Neuronal stem cell (in vitro differentiated cells): Measurements from ENCODE around the gene DNAH9.

Source experiments
- DNase-seq: peaks from one replicate; pipeline ENCODE4 v3.0.0-alpha.2; 2013; ENCODE audit warnings: low spot score
- H2AFZ ChIP-seq: one replicate; pipeline ENCODE4 v1.6.1; 2013; ENCODE audit warnings: mild to moderate bottlenecking, low read length, inconsistent platforms
- H2AK5ac ChIP-seq: 2 replicates; pipeline ENCODE4 v1.6.1; 2013; ENCODE audit warnings: low read depth, mild to moderate bottlenecking, inconsistent platforms, low read length, moderate library complexity, mixed read lengths
- H2BK120ac ChIP-seq: 2 replicates; pipeline ENCODE4 v1.6.1; 2013; ENCODE audit warnings: low read depth, mild to moderate bottlenecking, inconsistent platforms, low read length, moderate library complexity, mixed read lengths
- H2BK12ac ChIP-seq: one replicate; pipeline ENCODE4 v1.6.1; 2013; ENCODE audit warnings: low read length, inconsistent platforms
- H2BK15ac ChIP-seq: 2 replicates; pipeline ENCODE4 v1.6.1; 2013; ENCODE audit warnings: mild to moderate bottlenecking, low read length, inconsistent platforms, mixed read lengths
- H2BK5ac ChIP-seq: one replicate; pipeline ENCODE4 v1.6.1; 2013; ENCODE audit warnings: inconsistent platforms, mild to moderate bottlenecking, low read length, moderate library complexity
- H3K14ac ChIP-seq: one replicate; pipeline ENCODE4 v1.6.1; 2013; ENCODE audit warnings: low read length, inconsistent platforms
- H3K18ac ChIP-seq: 2 replicates; pipeline ENCODE4 v1.6.1; 2013; ENCODE audit warnings: low read length, inconsistent platforms
- H3K23ac ChIP-seq: 2 replicates; pipeline ENCODE4 v1.6.1; 2013; ENCODE audit warnings: low read depth, mild to moderate bottlenecking, mixed read lengths, low read length, inconsistent platforms; ENCODE audit not compliant: poor library complexity
- H3K27ac ChIP-seq: replicated peaks from 3 replicates; pipeline ENCODE4 v1.5.1; 2013; ENCODE audit warnings: low read length, inconsistent platforms
- H3K27me3 ChIP-seq, 3 experiments: 2 replicates each; pipeline ENCODE4 v1.6.1; 2013; ENCODE audit warnings: low read length in 3 of 3, mild to moderate bottlenecking in 2 of 3, inconsistent platforms in 1 of 3, low read depth in 1 of 3, mixed read lengths in 1 of 3, moderate library complexity in 1 of 3; ENCODE audit not compliant: control insufficient read depth in 3 of 3, insufficient read depth in 3 of 3
- H3K36me3 ChIP-seq, 2 donors: replicated peaks in 1 of 2; 2 replicates each; pipeline ENCODE4 v1.6.1; 2013; ENCODE audit warnings: low read length in 2 of 2; ENCODE audit not compliant: control insufficient read depth in 2 of 2, insufficient read depth in 2 of 2
- H3K4ac ChIP-seq: 2 replicates; pipeline ENCODE4 v1.6.1; 2013; ENCODE audit warnings: inconsistent platforms, mild to moderate bottlenecking, low read length, moderate library complexity
- H3K4me1 ChIP-seq, 2 donors: 1 replicate in 1 of 2; 2 replicates in 1 of 2; pipeline ENCODE4 v1.6.1; 2013; ENCODE audit warnings: low read length in 2 of 2, low read depth in 1 of 2; ENCODE audit not compliant: control insufficient read depth in 2 of 2, insufficient read depth in 1 of 2
- H3K4me2 ChIP-seq: one replicate; pipeline ENCODE4 v1.6.1; 2013; ENCODE audit warnings: mild to moderate bottlenecking, low read length, inconsistent platforms; ENCODE audit not compliant: insufficient read depth, poor library complexity, severe bottlenecking
- H3K4me3 ChIP-seq, 2 donors: 2 replicates each; pipeline ENCODE4 v1.5.1; 2013; ENCODE audit warnings: low read length in 2 of 2, mild to moderate bottlenecking in 2 of 2, inconsistent platforms in 1 of 2, moderate library complexity in 1 of 2
- H3K79me1 ChIP-seq: one replicate; pipeline ENCODE4 v1.6.1; 2013; ENCODE audit warnings: low read depth, mild to moderate bottlenecking, inconsistent platforms, low read length, moderate library complexity
- H3K9ac ChIP-seq: one replicate; pipeline ENCODE4 v1.6.1; 2013; ENCODE audit warnings: mild to moderate bottlenecking, low read depth, low read length, inconsistent platforms; ENCODE audit not compliant: poor library complexity
- H3K9me3 ChIP-seq, 2 donors: replicated peaks in 1 of 2; 2 replicates each; pipeline versions ENCODE3 to v1.6.1; 2013; ENCODE audit warnings: low read length in 2 of 2, mild to moderate bottlenecking in 2 of 2, inconsistent platforms in 1 of 2, low read depth in 1 of 2, mixed read lengths in 1 of 2, moderate library complexity in 1 of 2; ENCODE audit not compliant: control insufficient read depth in 2 of 2, insufficient read depth in 1 of 2
- H4K8ac ChIP-seq: one replicate; pipeline ENCODE4 v1.6.1; 2013; ENCODE audit warnings: low read depth, mild to moderate bottlenecking, inconsistent platforms, low read length, moderate library complexity
- H4K91ac ChIP-seq: one replicate; pipeline ENCODE4 v1.6.1; 2013; ENCODE audit warnings: low read length, low read depth, mild to moderate bottlenecking, inconsistent platforms; ENCODE audit not compliant: poor library complexity
- WGBS, 2 donors: extraction: QIAGEN DNeasy Blood & Tissue Kit; methylation state at CpG; one replicate each; pipeline ENCODE4 v1.1.7; 2013; ENCODE audit warnings: missing lambda C conversion rate in 2 of 2, mixed read lengths in 1 of 2; ENCODE audit not compliant: insufficient read length in 2 of 2, insufficient replicate concordance in 1 of 2; ENCODE audit errors: extremely low coverage in 2 of 2; 5-methylcytosine and 5-hydroxymethylcytosine counted together

DNAH9 gene

DNA sequence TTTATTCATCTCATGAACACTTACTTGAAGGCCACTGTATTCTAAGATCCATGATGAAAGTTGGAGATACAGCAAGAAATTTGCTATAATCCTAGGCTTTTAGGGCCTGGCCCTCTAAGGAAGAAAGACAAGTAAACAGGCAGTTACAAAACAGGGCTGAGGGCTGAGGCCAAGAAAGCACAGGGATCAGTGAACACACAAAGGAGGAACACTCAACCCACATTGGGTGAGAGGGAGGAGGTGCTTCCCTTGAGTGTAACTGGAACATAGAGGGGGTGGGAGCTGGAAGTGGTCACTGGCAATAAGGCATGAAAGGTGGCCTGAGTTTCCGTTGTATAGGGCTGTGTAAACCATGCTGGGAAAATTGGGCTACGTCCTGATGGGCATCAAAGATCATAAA, 286.8 kb downstream of the DNAH9 start:
- no peak for DNase-seq
- no peak overlapping the region for H2AFZ ChIP-seq

GRCh38 chr17:11889266-11889665, 291.0 kb downstream of the DNAH9 start:
- no CpG with 5 or more reads among the region's 5 CpGs for WGBS, 2 donors

More for the DNA sequence above, 286.8 kb downstream of the DNAH9 start:
- no CpG with 5 or more reads among the region's 2 CpGs for WGBS, 2 donors
- Histone ChIP-seq H3K27me3 (no peaks in the 10 kb centered on the region), H3K9me3 (no peaks in the 10 kb centered on the region), H3K14ac (no peak overlapping the region), H3K4ac (no peak overlapping the region), H3K79me1 (no peaks in the 10 kb centered on the region), H4K8ac (no peak overlapping the region), H3K27ac (no peak overlapping the region), H2BK15ac (no peak overlapping the region), H3K4me2 (no peak overlapping the region), H2BK12ac (no peak overlapping the region), H4K91ac (no peak overlapping the region), H3K36me3 (no peaks in the 10 kb centered on the region), H2BK5ac (no peak overlapping the region), H3K23ac (no peak overlapping the region), H2AK5ac (no peak overlapping the region), H3K4me1 (peaks cover 0 to 7% of the 10 kb centered on the region in 2 donors), H3K9ac (no peak overlapping the region), H3K4me3 (no peak overlapping the region), H2BK120ac (no peak overlapping the region), H3K18ac (no peak overlapping the region)

GRCh38 chr17:11893862-11894261, 295.6 kb downstream of the DNAH9 start:
- Histone ChIP-seq H2BK15ac (no peak overlapping the region), H2AFZ (no peak overlapping the region), H2AK5ac (no peak overlapping the region), H3K27ac (no peak overlapping the region), H3K9ac (no peak overlapping the region), H3K23ac (no peak overlapping the region), H4K8ac (no peak overlapping the region), H2BK120ac (no peak overlapping the region), H3K18ac (no peak overlapping the region), H3K14ac (no peak overlapping the region), H3K36me3 (no peaks in the 10 kb centered on the region), H3K27me3 (no peaks in the 10 kb centered on the region), H4K91ac (no peak overlapping the region), H2BK12ac (no peak overlapping the region), H3K79me1 (no peaks in the 10 kb centered on the region), H3K4ac (no peak overlapping the region), H2BK5ac (no peak overlapping the region), H3K4me1 (no peaks in the 10 kb centered on the region), H3K9me3 (no peaks in the 10 kb centered on the region), H3K4me3 (no peak overlapping the region), H3K4me2 (no peak overlapping the region)
- WGBS, 2 donors: no CpG with 5 or more reads among the region's 4 CpGs
- DNase-seq: no peak

More at GRCh38 chr17:11889266-11889665, 291.0 kb downstream of the DNAH9 start:
- Histone ChIP-seq H2BK12ac (no peak overlapping the region), H2AFZ (no peak overlapping the region), H3K23ac (no peak overlapping the region), H3K4me2 (no peak overlapping the region), H4K91ac (no peak overlapping the region), H3K27me3 (no peaks in the 10 kb centered on the region), H3K4ac (no peak overlapping the region), H3K14ac (no peak overlapping the region), H2BK120ac (no peak overlapping the region), H3K36me3 (no peaks in the 10 kb centered on the region), H2BK5ac (no peak overlapping the region), H2AK5ac (no peak overlapping the region), H4K8ac (no peak overlapping the region), H2BK15ac (no peak overlapping the region), H3K27ac (no peak overlapping the region), H3K79me1 (no peaks in the 10 kb centered on the region), H3K9ac (no peak overlapping the region), H3K4me1 (peaks cover 0 to 3% of the 10 kb centered on the region in 2 donors), H3K18ac (no peak overlapping the region), H3K4me3 (no peak overlapping the region), H3K9me3 (no peaks in the 10 kb centered on the region)
- no peak for DNase-seq

DNA sequence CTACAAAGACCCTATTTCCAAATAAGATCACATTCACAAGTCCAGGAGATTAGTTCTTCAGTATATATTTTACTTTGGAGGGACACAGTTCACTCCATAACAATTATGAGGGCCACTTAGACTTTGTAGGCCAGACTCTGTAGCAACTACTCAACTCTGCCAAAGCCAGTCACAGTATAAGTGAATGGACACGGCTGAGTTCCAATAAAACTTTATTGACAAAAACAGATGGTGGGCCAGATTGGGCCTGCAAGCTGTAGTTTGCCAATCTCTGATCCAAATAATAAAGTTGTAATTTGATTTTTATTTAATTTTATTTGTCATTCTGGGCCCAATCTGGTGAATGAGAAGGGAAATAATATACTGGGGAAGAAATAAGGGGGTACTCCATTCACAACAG, 297.9 kb downstream of the DNAH9 start:
- no peak overlapping the region for H3K14ac ChIP-seq
- no peaks in the 10 kb centered on the region for H3K9me3 ChIP-seq
- H3K4ac ChIP-seq: no peak overlapping the region
- no peak overlapping the region for H4K8ac ChIP-seq
- H2BK15ac ChIP-seq: no peak overlapping the region
- H2BK12ac ChIP-seq: no peak overlapping the region
- no peaks in the 10 kb centered on the region for H3K4me1 ChIP-seq
- H3K27ac ChIP-seq: no peak overlapping the region
- no peak overlapping the region for H3K18ac ChIP-seq
- H2AK5ac ChIP-seq: no peak overlapping the region
- no peak overlapping the region for H3K4me3 ChIP-seq
- no peak overlapping the region for H2BK120ac ChIP-seq
- no peak overlapping the region for H3K9ac ChIP-seq
- no peak overlapping the region for H2BK5ac ChIP-seq
- no peak overlapping the region for H2AFZ ChIP-seq
- H3K79me1 ChIP-seq: no peaks in the 10 kb centered on the region
- no peak overlapping the region for H4K91ac ChIP-seq
- no peaks in the 10 kb centered on the region for H3K27me3 ChIP-seq
- no peak for DNase-seq
- H3K23ac ChIP-seq: no peak overlapping the region
- H3K36me3 ChIP-seq: no peaks in the 10 kb centered on the region
- WGBS, 2 donors: no CpG with 5 or more reads among the region's 1 CpG
- H3K4me2 ChIP-seq: no peak overlapping the region
